ENCODE data around the gene LIPF. TPM values are rescaled to one million over a fixed set of nuclear protein-coding genes. Genes with fewer than 3 reads are reported as not detected.
A peak's percentile ranks its signal among the peaks of the same experiment; 100 is the strongest.

LIPF gene
- total RNA-seq, 1 donor from 2014 or later = not detected

DNA sequence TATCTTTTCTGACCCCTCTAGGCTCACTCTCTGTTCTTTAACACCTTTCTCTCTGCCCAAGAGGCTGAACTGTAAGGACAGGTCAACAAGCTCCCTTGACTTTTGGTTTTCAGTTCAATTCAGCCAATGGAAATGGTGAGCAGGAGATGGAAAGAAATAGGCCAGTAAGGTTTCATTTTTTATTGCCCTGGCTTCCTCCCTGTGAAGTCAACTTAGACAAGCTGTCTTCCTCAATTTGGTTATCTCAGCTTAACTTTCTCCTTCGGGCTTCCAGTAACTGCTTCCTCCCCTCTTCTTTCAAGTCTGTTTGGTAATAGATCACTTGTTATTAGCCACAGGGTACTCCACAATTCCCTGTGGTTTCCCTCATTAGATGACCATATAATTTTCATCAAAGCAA, 61.6 kb downstream of the LIPF start:
- no peaks in the 10 kb centered on the region for H3K36me3 ChIP-seq (ENCODE audit: control insufficient read depth, insufficient read depth, low read length)
- TF ChIP-seq, protein P1, sequence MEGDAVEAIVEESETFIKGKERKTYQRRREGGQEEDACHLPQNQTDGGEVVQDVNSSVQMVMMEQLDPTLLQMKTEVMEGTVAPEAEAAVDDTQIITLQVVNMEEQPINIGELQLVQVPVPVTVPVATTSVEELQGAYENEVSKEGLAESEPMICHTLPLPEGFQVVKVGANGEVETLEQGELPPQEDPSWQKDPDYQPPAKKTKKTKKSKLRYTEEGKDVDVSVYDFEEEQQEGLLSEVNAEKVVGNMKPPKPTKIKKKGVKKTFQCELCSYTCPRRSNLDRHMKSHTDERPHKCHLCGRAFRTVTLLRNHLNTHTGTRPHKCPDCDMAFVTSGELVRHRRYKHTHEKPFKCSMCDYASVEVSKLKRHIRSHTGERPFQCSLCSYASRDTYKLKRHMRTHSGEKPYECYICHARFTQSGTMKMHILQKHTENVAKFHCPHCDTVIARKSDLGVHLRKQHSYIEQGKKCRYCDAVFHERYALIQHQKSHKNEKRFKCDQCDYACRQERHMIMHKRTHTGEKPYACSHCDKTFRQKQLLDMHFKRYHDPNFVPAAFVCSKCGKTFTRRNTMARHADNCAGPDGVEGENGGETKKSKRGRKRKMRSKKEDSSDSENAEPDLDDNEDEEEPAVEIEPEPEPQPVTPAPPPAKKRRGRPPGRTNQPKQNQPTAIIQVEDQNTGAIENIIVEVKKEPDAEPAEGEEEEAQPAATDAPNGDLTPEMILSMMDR (IDR thresholded peaks at IDR 0.05; ENCODE audit: insufficient read depth, low read length, poor library complexity, severe bottlenecking) = no peak
- DNase-seq (ENCODE audit: low read depth) = no peak
- H3K4me3 ChIP-seq (ENCODE audit: low read depth, low read length) = no peak overlapping the region
- H3K27me3 ChIP-seq (ENCODE audit: control insufficient read depth, insufficient read depth, low read length) = no peaks in the 10 kb centered on the region

DNA sequence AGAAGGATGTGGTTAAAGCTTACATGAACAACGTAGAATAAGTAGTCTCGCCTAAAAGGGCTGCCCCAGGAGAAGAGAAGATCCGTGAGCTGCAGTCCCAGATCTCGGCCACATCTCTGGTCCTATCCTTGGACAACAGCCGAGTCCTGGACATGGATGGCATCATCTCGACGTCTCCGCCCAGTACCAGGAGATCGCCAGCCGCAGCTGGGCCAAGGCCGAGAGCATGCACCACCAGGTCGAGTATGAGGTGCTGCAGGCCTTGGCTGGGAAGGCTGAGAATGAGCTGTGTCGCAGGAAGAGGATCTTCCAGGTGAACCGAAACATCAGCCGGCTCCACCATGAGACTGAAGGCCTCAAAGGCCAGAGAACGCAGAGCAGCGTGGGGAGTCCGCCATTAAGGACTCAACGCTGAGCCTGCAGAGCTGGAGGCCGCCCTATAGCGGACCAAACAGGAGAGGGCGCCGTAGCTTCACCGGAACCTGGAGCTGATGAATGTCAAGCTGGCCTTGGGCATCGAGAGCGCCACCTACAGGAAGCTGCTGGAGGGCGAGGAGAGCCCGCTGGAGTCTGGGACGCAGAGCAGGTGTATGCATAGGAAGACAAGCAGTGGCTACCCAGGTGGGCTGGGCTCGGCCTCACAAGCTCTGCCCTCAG, 64.0 kb downstream of the LIPF start:
- TF ChIP-seq, protein P1 (IDR thresholded peaks at IDR 0.05; ENCODE audit: insufficient read depth, low read length, poor library complexity, severe bottlenecking) = peak; percentile 14

More for the DNA sequence above, 64.0 kb downstream of the LIPF start:
- H3K4me3 ChIP-seq (ENCODE audit: low read depth, low read length) = no peak overlapping the region
- no peaks in the 10 kb centered on the region for H3K36me3 ChIP-seq (ENCODE audit: control insufficient read depth, insufficient read depth, low read length)
- H3K27me3 ChIP-seq (ENCODE audit: control insufficient read depth, insufficient read depth, low read length) = no peaks in the 10 kb centered on the region
- DNase-seq (ENCODE audit: low read depth) = no peak

Other genes with a start within 250 kb of the LIPF start
- gene RNLS, start 81.1 kb upstream of the LIPF start, total RNA-seq = 24.7 and 25.9 TPM in 2 replicates
- gene LIPJ, start 77.7 kb upstream of the LIPF start, total RNA-seq = 0.08 TPM in 1 of 2 replicates, not detected in the other
- gene LIPK, start 41.8 kb downstream of the LIPF start, total RNA-seq = not detected in 2 replicates
- gene LIPN, start 95.6 kb downstream of the LIPF start, total RNA-seq = not detected in 2 replicates
- gene LIPM, start 138.3 kb downstream of the LIPF start, total RNA-seq = not detected in 2 replicates
- 0.17 and 0.21 TPM in 2 replicates for gene ANKRD22, start 187.4 kb downstream of the LIPF start, total RNA-seq
- gene STAMBPL1, start 215.8 kb downstream of the LIPF start, total RNA-seq = 5.2 and 9.4 TPM in 2 replicates